GM12878 (cell line): ENCODE measurements around the gene ATRNL1. TPM values are rescaled to one million over a fixed set of nuclear protein-coding genes. Genes with fewer than 3 reads are reported as not detected.

Experiments
- ATAC-seq: fragments of 200-7000 bp; cut with Tn5 transposase; 3 replicates; pipeline ENCODE4 v1.9.1; 2020; ENCODE audit warnings: mild to moderate bottlenecking, moderate library complexity
- BruUV-seq: library from RNA; stranded (reverse); fragments of 400-500 nt; replicated peaks from 2 replicates; lab custom pipeline; 2021; lab: Mats Ljungman, UMichigan
- CTCF ChIA-PET: fragments of 300-600 bp; sonication (Branson Sonifier 250); formaldehyde crosslinking; extraction: SDS; loops from one replicate; lab custom pipeline; 2021; ENCODE audit warnings: inconsistent platforms; lab: Yijun Ruan, JAX
- POLR2A ChIA-PET: fragments of 350-600 bp; formaldehyde crosslinking; extraction: SDS; loops from one replicate; lab custom pipeline; 2021; ENCODE audit warnings: inconsistent platforms; lab: Charles Lee
- RAD21 ChIA-PET: fragments of 300-600 bp; sonication (Branson Sonifier 250); formaldehyde crosslinking; loops from one replicate; lab custom pipeline; 2023; ENCODE audit warnings: antibody characterized with exemption; ENCODE audit not compliant: unreplicated experiment; lab: Charles Lee
- SMC1A ChIA-PET: fragments of 300-600 bp; sonication (Branson Sonifier 250); formaldehyde crosslinking; loops from one replicate; lab custom pipeline; 2023; ENCODE audit not compliant: unreplicated experiment, uncharacterized antibody; lab: Charles Lee
- DNase-seq: peaks from one replicate; pipeline ENCODE4 v3.0.0-alpha.2; 2011; ENCODE audit warnings: low read depth, low spot score
- FAIRE-seq: peaks from 3 replicates; lab custom pipeline; 2011; peaks lifted over from hg19 to GRCh38; lab: Jason Lieb, UNC
- H2AFZ ChIP-seq: 2 replicates; pipeline ENCODE4 v1.6.0; 2011; ENCODE audit warnings: low read depth, low read length, control low read depth; ENCODE audit not compliant: control insufficient read depth
- H3K27ac ChIP-seq: 2 replicates; pipeline ENCODE4 v1.5.1; 2011; ENCODE audit warnings: control low read depth; ENCODE audit not compliant: control insufficient read depth, insufficient read depth
- H3K27me3 ChIP-seq, 2 experiments: replicated peaks in 1 of 2; 2 replicates each; pipeline versions ENCODE4 v1.6.0 to v1.6.1; 2011; ENCODE audit warnings: low read length in 1 of 2; ENCODE audit not compliant: control insufficient read depth in 2 of 2, insufficient read depth in 2 of 2
- H3K36me3 ChIP-seq, 2 experiments: 2 replicates each; pipeline ENCODE4 v1.5.1; 2011; ENCODE audit warnings: low read length in 1 of 2; ENCODE audit not compliant: control insufficient read depth in 2 of 2, insufficient read depth in 2 of 2
- H3K4me1 ChIP-seq: 2 replicates; pipeline ENCODE4 v1.6.1; 2011; ENCODE audit warnings: mild to moderate bottlenecking, low read length, moderate library complexity, mixed read lengths; ENCODE audit not compliant: control insufficient read depth, insufficient read depth
- H3K4me2 ChIP-seq: 2 replicates; pipeline ENCODE4 v1.6.0; 2011; ENCODE audit warnings: control low read depth; ENCODE audit not compliant: control insufficient read depth, insufficient read depth
- H3K4me3 ChIP-seq: fragments of 200-600 bp; sonication (generic); 2 replicates; pipeline ENCODE4 v1.5.1; 2016
- H3K79me2 ChIP-seq: 2 replicates; pipeline ENCODE4 v1.6.0; 2011; ENCODE audit warnings: low read length; ENCODE audit not compliant: control insufficient read depth, insufficient read depth
- H3K9ac ChIP-seq: 2 replicates; pipeline ENCODE4 v1.8.0; 2011; ENCODE audit warnings: low read length, control low read depth, mixed read lengths; ENCODE audit not compliant: control insufficient read depth, insufficient read depth
- H3K9me3 ChIP-seq: replicated peaks from 3 replicates; pipeline ENCODE4 v1.5.1; 2011; ENCODE audit warnings: mild to moderate bottlenecking, low read length; ENCODE audit not compliant: control insufficient read depth, insufficient read depth
- H4K20me1 ChIP-seq: 2 replicates; pipeline ENCODE4 v1.6.0; 2011; ENCODE audit not compliant: control insufficient read depth, insufficient read depth
- HDGF ChIP-seq: fragments of 450-650 bp; IDR thresholded peaks from 2 replicates; pipeline ENCODE4 v1.6.1; 2016; ENCODE audit warnings: antibody characterized with exemption
- NBN ChIP-seq: fragments of 450-650 bp; IDR thresholded peaks from 2 replicates; pipeline ENCODE4 v1.6.1; 2016
- NFIC ChIP-seq: IDR thresholded peaks from 2 replicates; pipeline ENCODE4 v1.6.1; 2012; ENCODE audit warnings: low read depth, mild to moderate bottlenecking, inconsistent platforms, low read length, moderate library complexity
- RB1 ChIP-seq: fragments of 450-650 bp; formaldehyde crosslinking; IDR thresholded peaks from 2 replicates; pipeline ENCODE4 v1.6.1; 2017; ENCODE audit warnings: mild to moderate bottlenecking, borderline replicate concordance
- RCOR1 ChIP-seq: conservative IDR thresholded peaks from 2 replicates; pipeline ENCODE4 v1.6.1; 2012; ENCODE audit warnings: low read depth, low read length, improper control_type of control experiment
- SREBF2 ChIP-seq: IDR thresholded peaks from 2 replicates; pipeline ENCODE4 v1.6.1; 2012; ENCODE audit warnings: mild to moderate bottlenecking, low read length
- TARDBP ChIP-seq: IDR thresholded peaks from 2 replicates; pipeline ENCODE4 v1.6.1; 2016; ENCODE audit warnings: borderline replicate concordance
- TCF12 ChIP-seq: IDR thresholded peaks from 2 replicates; pipeline ENCODE4 v1.6.1; 2011; ENCODE audit warnings: low read depth, mild to moderate bottlenecking, low read length
- YBX1 ChIP-seq: fragments of 450-650 bp; IDR thresholded peaks from 2 replicates; pipeline ENCODE4 v1.6.1; 2016; ENCODE audit warnings: antibody characterized with exemption
- WGBS: methylation state at CpG from one replicate; pipeline ENCODE4 v1.1.6; 2016; ENCODE audit warnings: low lambda C conversion rate; ENCODE audit not compliant: insufficient replicate concordance, insufficient coverage; ENCODE audit errors: missing lambda C conversion rate; 5-methylcytosine and 5-hydroxymethylcytosine counted together
- in situ Hi-C: fragments of 300-500 bp; cut with MboI; formaldehyde crosslinking; loops from 9 replicates; pipeline ENCODE4 v1.14.3; 2018; ENCODE audit warnings: mixed read lengths
- intact Hi-C: fragments of 100-400 bp; cut with micrococcal nuclease; formaldehyde crosslinking; loops from one replicate; pipeline ENCODE4 v1.14.2; 2022; ENCODE audit not compliant: unreplicated experiment
- polyA plus RNA-seq, 11 experiments: library from polyadenylated mRNA; depleted of rRNA in 4 of 11; unstranded in 6 of 11; stranded (reverse) in 5 of 11; fragments of >200 nt; fragmentation: Nextera tagmentation in 4 of 11; fragmentation: Illumina TruSeq in 1 of 11; extraction: Ambion mirVana in 4 of 11; extraction: Trizol in 1 of 11; gene quantifications; 1 replicate in 1 of 11; 2 replicates in 10 of 11; pipeline versions ENCODE4 v1.2.1 to v1.2.3, GENCODE V29; 2011 to 2016; ENCODE audit warnings: inconsistent platforms in 2 of 11, missing spikeins in 2 of 11, low read depth in 1 of 11
- total RNA-seq, 4 experiments: library from RNA; depleted of rRNA in 3 of 4; stranded (reverse); fragments of >200 nt in 3 of 4; fragmentation: Illumina TruSeq in 1 of 4; extraction: Trizol in 1 of 4; gene quantifications; 2 replicates each; pipeline versions ENCODE4 v1.2.1 to v1.2.3, GENCODE V29; 2013 to 2021
- TF ChIP-seq, protein P1 (sequence below): fragments of 450-650 bp; IDR thresholded peaks from 2 replicates; pipeline ENCODE4 v1.6.1; 2017; ENCODE audit warnings: low read depth, mild to moderate bottlenecking, moderate library complexity

The ATRNL1 gene
- total and polyA plus RNA-seq, 10 of the 15 experiments (the other 5 are each of a cell fraction or from before 2014, with no cell fraction given), result 0.03 to 1.4 (median 0.34) TPM

- Histone ChIP-seq H3K9me3 (no peaks in the 10 kb centered on the region), H3K27me3 (no peaks in the 10 kb centered on the region), H3K4me1 (no peaks in the 10 kb centered on the region), H3K27ac (no peak overlapping the region), H4K20me1 (no peaks in the 10 kb centered on the region), H3K4me3 (no peak overlapping the region), H3K79me2 (no peaks in the 10 kb centered on the region), H2AFZ (no peak overlapping the region), H3K36me3 (no peaks in the 10 kb centered on the region), H3K9ac (no peak overlapping the region), H3K4me2 (no peak overlapping the region)
- FAIRE-seq, result no peak
- ChIA-PET CTCF (no interaction called here), RAD21 (no interaction called here), POLR2A (no interaction called here), SMC1A (no interaction called here)
- in situ Hi-C loops (no loop called here), intact Hi-C loops (no loop called here)
- no peak for ATAC-seq
- BruUV-seq, result no TSS peak
- no peak for DNase-seq
- whole genome bisulfite sequencing, result 0% methylated on average over 2 of the region's 2 CpGs
- TF ChIP-seq TCF12 (no peak), NBN (no peak), SREBF2 (no peak), TARDBP (no peak), NFIC (no peak), RCOR1 (no peak), HDGF (no peak), YBX1 (no peak), RB1 (no peak)
- TF ChIP-seq, protein P1, sequence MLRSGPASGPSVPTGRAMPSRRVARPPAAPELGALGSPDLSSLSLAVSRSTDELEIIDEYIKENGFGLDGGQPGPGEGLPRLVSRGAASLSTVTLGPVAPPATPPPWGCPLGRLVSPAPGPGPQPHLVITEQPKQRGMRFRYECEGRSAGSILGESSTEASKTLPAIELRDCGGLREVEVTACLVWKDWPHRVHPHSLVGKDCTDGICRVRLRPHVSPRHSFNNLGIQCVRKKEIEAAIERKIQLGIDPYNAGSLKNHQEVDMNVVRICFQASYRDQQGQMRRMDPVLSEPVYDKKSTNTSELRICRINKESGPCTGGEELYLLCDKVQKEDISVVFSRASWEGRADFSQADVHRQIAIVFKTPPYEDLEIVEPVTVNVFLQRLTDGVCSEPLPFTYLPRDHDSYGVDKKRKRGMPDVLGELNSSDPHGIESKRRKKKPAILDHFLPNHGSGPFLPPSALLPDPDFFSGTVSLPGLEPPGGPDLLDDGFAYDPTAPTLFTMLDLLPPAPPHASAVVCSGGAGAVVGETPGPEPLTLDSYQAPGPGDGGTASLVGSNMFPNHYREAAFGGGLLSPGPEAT, result no peak
Measured at GRCh38 chr10:115814542-115814941, 721.4 kb downstream of the ATRNL1 start.
